NCI-H2171 treated with DMSO at 0.1 percent for 48 hours (cell line): ENCODE data around the gene TXLNB.
"Not testable (repeated sequence)": the region's sequence is repeated elsewhere in the genome, so short reads cannot be mapped to it uniquely, and the experiment has no call there.

Source experiments
- DNase-seq: peaks from one replicate; lab custom pipeline; 2025; lab: John Stamatoyannopoulos, UW

Gene TXLNB

GRCh38 chr6:139235661-139236060 lies 56.1 kb downstream of the TXLNB start:
- no peak for DNase-seq

GRCh38 chr6:139234193-139234592 lies 57.6 kb downstream of the TXLNB start:
- DNase-seq: not testable (repeated sequence)

- no peak for DNase-seq
Measured at GRCh38 chr6:139231206-139231605, 60.6 kb downstream of the TXLNB start.

- DNase-seq: peak; percentile 83
Measured at GRCh38 chr6:139230391-139230840, 61.4 kb downstream of the TXLNB start.

GRCh38 chr6:139228387-139228786 lies 63.4 kb downstream of the TXLNB start:
- DNase-seq: not testable (repeated sequence)

GRCh38 chr6:139219746-139220145 lies 72.1 kb downstream of the TXLNB start:
- DNase-seq: no peak

- DNase-seq: peak; percentile 93
Measured at GRCh38 chr6:139219271-139219729, 72.5 kb downstream of the TXLNB start.

- not testable (repeated sequence) for DNase-seq
Measured at GRCh38 chr6:139212460-139212859, 79.3 kb downstream of the TXLNB start.

GRCh38 chr6:139210766-139211165 lies 81.0 kb downstream of the TXLNB start:
- DNase-seq: not testable (repeated sequence)

GRCh38 chr6:139205843-139206242 lies 86.0 kb downstream of the TXLNB start:
- DNase-seq: no peak

GRCh38 chr6:139204978-139205377 lies 86.8 kb downstream of the TXLNB start:
- DNase-seq: no peak

GRCh38 chr6:139201378-139201777 lies 90.4 kb downstream of the TXLNB start:
- no peak for DNase-seq

- no peak for DNase-seq
Measured at GRCh38 chr6:139198529-139199288, 93.1 kb downstream of the TXLNB start.

- no peak for DNase-seq
Measured at GRCh38 chr6:139194740-139195139, 97.1 kb downstream of the TXLNB start.
